HCT116 (cell line): ENCODE measurements around the gene AP4S1. TPM values are rescaled to one million over a fixed set of nuclear protein-coding genes. Genes with fewer than 3 reads are reported as not detected.
A peak's percentile ranks its signal among the peaks of the same experiment; 100 is the strongest.

Experiments
- ATAC-seq: fragments of 200-7000 bp; cut with Tn5 transposase; 2 replicates; pipeline ENCODE4 v1.9.1; 2020; ENCODE audit warnings: mild to moderate bottlenecking, moderate library complexity
- BruUV-seq: library from RNA; stranded (reverse); fragments of 400-500 nt; replicated peaks from 2 replicates; lab custom pipeline; 2021; lab: Mats Ljungman, UMichigan
- CTCF ChIA-PET: fragments of 300-600 bp; sonication (Branson Sonifier 250); formaldehyde crosslinking; loops from one replicate; lab custom pipeline; 2021; ENCODE audit warnings: antibody characterized with exemption; lab: Charles Lee
- POLR2A ChIA-PET: fragments of 300-600, 350-600 bp; sonication (Branson Sonifier 250); formaldehyde crosslinking; loops from one replicate; lab custom pipeline; 2021; ENCODE audit warnings: antibody characterized with exemption; lab: Charles Lee
- RAD21 ChIA-PET, 2 experiments: fragments of 300-600 bp; sonication (Branson Sonifier 250); formaldehyde crosslinking; loops; one replicate each; lab custom pipeline; 2023; ENCODE audit warnings: low total read pairs in 2 of 2; ENCODE audit not compliant: uncharacterized antibody in 2 of 2, unreplicated experiment in 2 of 2, low non-redundant PET in 1 of 2; lab: Charles Lee
- DNase-seq: peaks from one replicate; pipeline ENCODE4 v3.0.0-alpha.2; 2010; ENCODE audit warnings: low read depth, low spot score
- H2AFZ ChIP-seq: fragments of 200-600 bp; shearing (Covaris generic), sonication (generic); 2 replicates; pipeline ENCODE4 v1.6.1; 2017; ENCODE audit warnings: low read depth, mixed run types, mixed read lengths, antibody characterized with exemption, low read length; ENCODE audit not compliant: poor library complexity, severe bottlenecking
- H3K27ac ChIP-seq: 2 replicates; pipeline ENCODE4 v1.5.1; 2012; ENCODE audit warnings: low read depth, low read length
- H3K27me3 ChIP-seq: fragments of 200-600 bp; sonication (generic); 2 replicates; pipeline ENCODE4 v1.6.1; 2016; ENCODE audit warnings: mixed run types, low read length, mixed read lengths; ENCODE audit not compliant: insufficient read depth
- H3K36me3 ChIP-seq, 2 experiments: fragments of 200-500 bp in 1 of 2; fragments of 200-600 bp in 1 of 2; sonication (Bioruptor generic) in 1 of 2; sonication (generic) in 1 of 2; 2 replicates each; pipeline versions ENCODE4 v1.5.1 to v1.6.1; 2014 to 2016; ENCODE audit warnings: low read length in 2 of 2, inconsistent platforms in 1 of 2, mixed read lengths in 1 of 2, mixed run types in 1 of 2; ENCODE audit not compliant: insufficient read depth in 2 of 2, control insufficient read depth in 1 of 2
- H3K4me1 ChIP-seq, 2 experiments: fragments of 200-600 bp in 1 of 2; sonication (generic) in 1 of 2; 2 replicates each; pipeline versions ENCODE4 v1.5.1 to v1.6.1; 2012 to 2017; ENCODE audit warnings: low read length in 2 of 2, inconsistent platforms in 1 of 2, mild to moderate bottlenecking in 1 of 2, mixed read lengths in 1 of 2, mixed run types in 1 of 2, moderate library complexity in 1 of 2; ENCODE audit not compliant: insufficient read depth in 2 of 2, control insufficient read depth in 1 of 2
- H3K4me2 ChIP-seq: fragments of 200-600 bp; sonication (generic); 2 replicates; pipeline ENCODE4 v1.6.1; 2017; ENCODE audit warnings: mixed run types, low read length, mixed read lengths
- H3K4me3 ChIP-seq, 2 experiments: fragments of 200-600 bp in 1 of 2; sonication (generic) in 1 of 2; replicated peaks in 1 of 2; 2 replicates each; pipeline ENCODE4 v1.5.1; 2011 to 2016; ENCODE audit warnings: low read length in 2 of 2, control low read depth in 1 of 2, low read depth in 1 of 2, mild to moderate bottlenecking in 1 of 2, mixed read lengths in 1 of 2, mixed run types in 1 of 2
- H3K79me2 ChIP-seq: fragments of 200-600 bp; sonication (generic); 2 replicates; pipeline ENCODE4 v1.6.1; 2017; ENCODE audit warnings: mild to moderate bottlenecking, mixed run types, low read length, moderate library complexity, mixed read lengths; ENCODE audit not compliant: insufficient read depth
- H3K9ac ChIP-seq: fragments of 200-600 bp; sonication (generic); 2 replicates; pipeline ENCODE4 v1.6.1; 2016; ENCODE audit warnings: low read length, mixed read lengths
- H3K9me2 ChIP-seq: fragments of 200-600 bp; sonication (generic), shearing (Covaris generic); 2 replicates; pipeline ENCODE4 v1.6.1; 2017; ENCODE audit warnings: mixed run types, mild to moderate bottlenecking, moderate library complexity; ENCODE audit not compliant: insufficient read depth
- H3K9me3 ChIP-seq, 2 experiments: fragments of 200-500 bp in 1 of 2; fragments of 200-600 bp in 1 of 2; sonication (Bioruptor generic) in 1 of 2; sonication (generic) in 1 of 2; 2 replicates each; pipeline ENCODE4 v1.6.1; 2014 to 2017; ENCODE audit warnings: low read length in 2 of 2, mixed read lengths in 2 of 2, inconsistent platforms in 1 of 2, low read depth in 1 of 2, mild to moderate bottlenecking in 1 of 2, mixed run types in 1 of 2, moderate library complexity in 1 of 2; ENCODE audit not compliant: control insufficient read depth in 1 of 2, insufficient read depth in 1 of 2
- H4K20me1 ChIP-seq: fragments of 200-600 bp; sonication (generic), shearing (Covaris generic); 2 replicates; pipeline ENCODE4 v1.6.1; 2017; ENCODE audit warnings: mixed run types, mild to moderate bottlenecking, moderate library complexity; ENCODE audit not compliant: insufficient read depth
- CEBPB ChIP-seq: IDR thresholded peaks from 2 replicates; pipeline ENCODE4 v1.6.1; 2012; ENCODE audit warnings: low read depth
- EGR1 ChIP-seq: IDR thresholded peaks from 2 replicates; pipeline ENCODE4 v1.6.1; 2012; ENCODE audit warnings: low read depth
- ELF1 ChIP-seq: IDR thresholded peaks from 2 replicates; pipeline ENCODE4 v1.6.1; 2012; ENCODE audit warnings: low read depth, borderline replicate concordance
- FOSL1 ChIP-seq: IDR thresholded peaks from 2 replicates; pipeline ENCODE4 v1.6.1; 2012; ENCODE audit warnings: low read depth
- JUND ChIP-seq: IDR thresholded peaks from 2 replicates; pipeline ENCODE4 v1.6.1; 2012
- POLR2A ChIP-seq: IDR thresholded peaks from 2 replicates; pipeline ENCODE4 v1.7.0; 2011; ENCODE audit warnings: borderline replicate concordance; ENCODE audit not compliant: insufficient read depth, insufficient read length; ENCODE audit errors: extremely low read depth
- POLR2AphosphoS5 ChIP-seq: IDR thresholded peaks from 2 replicates; pipeline ENCODE4 v1.6.1; 2011; ENCODE audit warnings: mild to moderate bottlenecking, low read depth, low read length, moderate library complexity
- RAD21 ChIP-seq: IDR thresholded peaks from 2 replicates; pipeline ENCODE4 v1.6.1; 2012; ENCODE audit warnings: low read depth, mild to moderate bottlenecking
- SIN3A ChIP-seq: IDR thresholded peaks from 2 replicates; pipeline ENCODE4 v1.6.1; 2012; ENCODE audit warnings: low read depth
- SP1 ChIP-seq: IDR thresholded peaks from 2 replicates; pipeline ENCODE4 v1.6.1; 2012; ENCODE audit warnings: low read depth
- SRF ChIP-seq: IDR thresholded peaks from 2 replicates; pipeline ENCODE4 v1.6.1; 2012; ENCODE audit warnings: low read depth
- TCF7L2 ChIP-seq: IDR thresholded peaks from 2 replicates; pipeline ENCODE4 v1.7.0; 2011; ENCODE audit warnings: borderline replicate concordance, inconsistent platforms; ENCODE audit not compliant: insufficient read depth, insufficient read length; ENCODE audit errors: extremely low read depth
- YY1 ChIP-seq: IDR thresholded peaks from 2 replicates; pipeline ENCODE4 v1.6.1; 2011; ENCODE audit warnings: low read length, low read depth, moderate library complexity, mild to moderate bottlenecking; ENCODE audit not compliant: insufficient replicate concordance; ENCODE audit errors: extremely low read depth
- ZFX ChIP-seq: fragments of 450-650 bp; IDR thresholded peaks from 2 replicates; pipeline ENCODE4 v1.6.1; 2017
- intact Hi-C: fragments of 100-400 bp; cut with micrococcal nuclease; formaldehyde crosslinking; loops from 2 replicates; pipeline ENCODE4 v1.10.0; 2022
- total RNA-seq: library from RNA; stranded (reverse); gene quantifications from one replicate; pipeline ENCODE4 v1.2.1, GENCODE V29; 2021; ENCODE audit not compliant: unreplicated experiment
- TF ChIP-seq, protein P1 (sequence below), 3 experiments: fragments of 200-600 bp in 1 of 3; sonication (generic) in 1 of 3; IDR thresholded peaks in 2 of 3; conservative IDR thresholded peaks in 1 of 3; 2 replicates each; pipeline ENCODE4 v1.5.1; 2012 to 2017; ENCODE audit warnings: low read depth in 2 of 3, low read length in 2 of 3, antibody characterized with exemption in 1 of 3, borderline replicate concordance in 1 of 3, control low read depth in 1 of 3, mild to moderate bottlenecking in 1 of 3, mixed read lengths in 1 of 3, mixed run types in 1 of 3, moderate library complexity in 1 of 3; ENCODE audit not compliant: insufficient read depth in 1 of 3
- TF ChIP-seq, protein P2 (sequence below): IDR thresholded peaks from 2 replicates; pipeline ENCODE4 v1.6.1; 2012

AP4S1 gene
- total RNA-seq, 1 experiment from 2014 or later, result 5.0 TPM

DNA sequence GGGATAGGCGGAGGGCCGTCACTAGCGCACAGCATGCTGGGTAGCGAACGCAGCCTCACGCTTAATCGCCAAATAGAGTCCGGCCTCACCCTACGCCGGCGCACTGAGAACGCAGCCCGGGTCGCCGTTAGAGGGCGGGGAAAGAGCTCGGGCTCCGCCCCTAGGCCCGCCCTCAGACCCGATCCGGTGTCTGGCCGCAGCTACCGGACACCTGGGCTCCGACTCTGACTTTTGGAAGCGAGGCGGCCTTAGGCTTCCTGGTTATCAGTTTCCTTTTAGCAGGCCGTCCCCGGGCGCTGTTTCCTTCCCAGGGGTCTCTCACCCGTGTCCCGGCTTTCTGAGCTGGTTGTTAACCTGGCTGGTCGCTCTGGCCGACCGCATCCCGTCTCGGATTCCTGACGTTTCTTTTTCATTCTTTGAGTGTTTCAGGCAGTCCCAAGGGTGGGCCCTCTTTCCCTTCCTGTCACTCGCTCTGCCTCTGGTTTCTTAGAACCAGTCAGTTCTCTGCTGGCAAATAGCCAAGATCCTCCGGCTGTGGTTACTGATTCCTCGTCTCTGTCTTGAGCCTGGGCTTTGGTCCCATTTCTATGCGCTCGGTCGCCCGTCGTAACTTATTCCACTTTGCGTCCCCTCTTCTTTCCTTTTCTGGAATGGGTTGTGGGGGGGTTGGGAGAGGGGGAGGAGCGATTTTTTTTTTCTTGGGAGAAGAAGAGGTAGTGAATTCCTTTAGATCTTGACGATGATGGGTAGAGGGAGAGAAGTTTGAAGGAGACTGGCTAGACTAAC lies 1.2 kb downstream of the AP4S1 start:
- RAD21 ChIA-PET, result interaction anchor here in 1 of 2 experiments (0.6 kb wide), 1 partner anchor 102 kb away, joined by 3 read pairs; no protein-coding TSS in a partner anchor

DNA sequence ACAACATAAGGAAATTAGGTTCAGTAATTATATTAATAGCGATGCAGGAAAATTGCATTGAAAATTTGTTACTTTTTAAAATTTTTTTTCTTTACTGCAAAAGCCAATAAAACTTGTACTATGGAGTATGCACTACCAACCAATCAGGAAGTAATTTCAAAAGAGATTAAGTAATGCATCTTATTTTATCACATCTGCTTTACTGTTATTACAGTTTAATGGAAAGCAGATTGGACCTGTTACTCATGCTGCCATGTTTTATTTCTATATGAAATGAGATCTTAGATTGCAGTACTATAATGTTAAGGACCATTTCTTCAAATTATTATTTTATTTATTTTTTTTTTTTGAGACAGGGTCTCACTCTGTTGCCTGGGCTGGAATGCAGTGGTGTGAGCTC lies 2.4 kb downstream of the AP4S1 start:
- Histone ChIP-seq H3K27me3 (no peaks in the 10 kb centered on the region), H4K20me1 (no peaks in the 10 kb centered on the region), H3K9me3 (no peaks in the 10 kb centered on the region), H3K79me2 (peaks cover 48% of the 10 kb centered on the region), H3K36me3 (peaks cover 0 to under 1% of the 10 kb centered on the region in 2 experiments; a peak in 2 of 4 replicates), H3K4me1 (peaks cover 59 to 67% of the 10 kb centered on the region in 2 experiments), H3K4me3 (peak overlapping the region; percentile 80 to 91), H3K27ac (peak overlapping the region; percentile 97), H3K9ac (peak overlapping the region; percentile 97), H2AFZ (no peak overlapping the region), H3K4me2 (peak overlapping the region; percentile 85), H3K9me2 (no peaks in the 10 kb centered on the region; the same call in 1 of the 2 replicates)
- intact Hi-C loops, result loop anchor here (2.0 kb wide), 1 partner anchor 55 kb away; no protein-coding TSS in a partner anchor
- BruUV-seq, result no TSS peak
- TF ChIP-seq TCF7L2, result no peak
- no peak for TF ChIP-seq RAD21
- TF ChIP-seq FOSL1, result no peak
- no peak for TF ChIP-seq SIN3A
- TF ChIP-seq POLR2A, result no peak
- TF ChIP-seq, protein P1, sequence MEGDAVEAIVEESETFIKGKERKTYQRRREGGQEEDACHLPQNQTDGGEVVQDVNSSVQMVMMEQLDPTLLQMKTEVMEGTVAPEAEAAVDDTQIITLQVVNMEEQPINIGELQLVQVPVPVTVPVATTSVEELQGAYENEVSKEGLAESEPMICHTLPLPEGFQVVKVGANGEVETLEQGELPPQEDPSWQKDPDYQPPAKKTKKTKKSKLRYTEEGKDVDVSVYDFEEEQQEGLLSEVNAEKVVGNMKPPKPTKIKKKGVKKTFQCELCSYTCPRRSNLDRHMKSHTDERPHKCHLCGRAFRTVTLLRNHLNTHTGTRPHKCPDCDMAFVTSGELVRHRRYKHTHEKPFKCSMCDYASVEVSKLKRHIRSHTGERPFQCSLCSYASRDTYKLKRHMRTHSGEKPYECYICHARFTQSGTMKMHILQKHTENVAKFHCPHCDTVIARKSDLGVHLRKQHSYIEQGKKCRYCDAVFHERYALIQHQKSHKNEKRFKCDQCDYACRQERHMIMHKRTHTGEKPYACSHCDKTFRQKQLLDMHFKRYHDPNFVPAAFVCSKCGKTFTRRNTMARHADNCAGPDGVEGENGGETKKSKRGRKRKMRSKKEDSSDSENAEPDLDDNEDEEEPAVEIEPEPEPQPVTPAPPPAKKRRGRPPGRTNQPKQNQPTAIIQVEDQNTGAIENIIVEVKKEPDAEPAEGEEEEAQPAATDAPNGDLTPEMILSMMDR (IDR thresholded peaks at IDR 0.05 in 2 of 3, conservative IDR thresholded peaks at IDR 0.05 in 1 of 3; ENCODE audit: borderline replicate concordance in 1 of 3, insufficient read depth in 1 of 3, low read depth in 2 of 3, low read length in 2 of 3), result no peak
- TF ChIP-seq JUND, result no peak
- no peak for TF ChIP-seq ELF1
- TF ChIP-seq SP1, result no peak
- DNase-seq (no peak), ATAC-seq (no peak)
- ChIA-PET RAD21 (interaction anchor here in 1 of 2 experiments (0.7 kb wide), 1 partner anchor 10 kb away, joined by 3 read pairs; no protein-coding TSS in a partner anchor), POLR2A (interaction anchor here (1.1 to 1.4 kb wide), 3 partner anchors 8 to 16 kb away, joined by 3 read pairs; no protein-coding TSS in a partner anchor), CTCF (no interaction called here)

More for the DNA sequence above, 1.2 kb downstream of the AP4S1 start:
- H3K4me1 ChIP-seq, result peaks cover 48 to 55% of the 10 kb centered on the region in 2 experiments
- no peaks in the 10 kb centered on the region; the same call in 1 of the 2 replicates for H3K9me2 ChIP-seq
- intact Hi-C loops, result loop anchor here (1.0 to 2.0 kb wide), 2 partner anchors 56 to 60 kb away; no protein-coding TSS in a partner anchor
- peak overlapping the region; percentile 80 to 91 for H3K4me3 ChIP-seq
- peak overlapping the region; percentile 85 for H3K4me2 ChIP-seq
- TF ChIP-seq EGR1 (no peak), CEBPB (0 out of 2 replicates have a peak, but pooled peaks have one; percentile 6), SIN3A (0 out of 2 replicates have a peak, but pooled peaks have one; percentile 53), POLR2AphosphoS5 (peak; percentile 91), SRF (peak; percentile 83), YY1 (peak; percentile 15), ZFX (no peak), POLR2A (peak; percentile 22)
- TF ChIP-seq, protein P2, sequence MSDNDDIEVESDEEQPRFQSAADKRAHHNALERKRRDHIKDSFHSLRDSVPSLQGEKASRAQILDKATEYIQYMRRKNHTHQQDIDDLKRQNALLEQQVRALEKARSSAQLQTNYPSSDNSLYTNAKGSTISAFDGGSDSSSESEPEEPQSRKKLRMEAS, result peak; percentile 39; the same call in 1 of the 2 replicates
- H3K27ac ChIP-seq, result peak overlapping the region; percentile 97
- no peaks in the 10 kb centered on the region for H3K27me3 ChIP-seq
- ATAC-seq (peak; percentile 92), DNase-seq (peak; percentile 92)
- no TSS peak for BruUV-seq
- CTCF ChIA-PET, result interaction anchor here (1.1 kb wide), 1 partner anchor 12 kb away, joined by 4 read pairs; no protein-coding TSS in a partner anchor
- peaks cover 57% of the 10 kb centered on the region for H3K79me2 ChIP-seq
- POLR2A ChIA-PET, result interaction anchor here (0.6 to 1.9 kb wide), 18 partner anchors 10 to 394 kb away, joined by 3 to 9 read pairs (median 3); partner anchors contain the start of gene HEATR5A
- peak overlapping the region; percentile 22 for H2AFZ ChIP-seq
- H3K9me3 ChIP-seq, result no peaks in the 10 kb centered on the region
- H4K20me1 ChIP-seq, result no peaks in the 10 kb centered on the region
- H3K9ac ChIP-seq, result peak overlapping the region; percentile 97
- H3K36me3 ChIP-seq, result peaks cover 0 to 6% of the 10 kb centered on the region in 2 experiments; a peak in 2 of 4 replicates
